Ectodermal cell (in vitro differentiated cells): Measurements from ENCODE around the gene TNK1.

Experiments
- H3K27ac ChIP-seq: 2 replicates; pipeline ENCODE4 v1.7.0; 2013; ENCODE audit warnings: mild to moderate bottlenecking, low read depth, low read length; ENCODE audit not compliant: insufficient read depth, poor library complexity, severe bottlenecking
- H3K27me3 ChIP-seq: 2 replicates; pipeline ENCODE4 v1.7.0; 2013; ENCODE audit warnings: mild to moderate bottlenecking, low read length; ENCODE audit not compliant: insufficient read depth, control insufficient read depth, poor library complexity, severe bottlenecking
- H3K36me3 ChIP-seq: one replicate; pipeline ENCODE4 v1.7.0; 2013; ENCODE audit warnings: low read length; ENCODE audit not compliant: control insufficient read depth, insufficient read depth
- H3K4me1 ChIP-seq: one replicate; pipeline ENCODE4 v1.7.0; 2013; ENCODE audit warnings: low read length; ENCODE audit not compliant: control insufficient read depth, insufficient read depth
- H3K4me3 ChIP-seq: 2 replicates; pipeline ENCODE4 v1.7.0; 2013; ENCODE audit warnings: low read depth, low read length, control low read depth; ENCODE audit not compliant: insufficient read depth
- H3K9me3 ChIP-seq: 2 replicates; pipeline ENCODE4 v1.7.0; 2013; ENCODE audit warnings: mild to moderate bottlenecking, low read length, moderate library complexity; ENCODE audit not compliant: control insufficient read depth
- WGBS, 2 experiments: methylation state at CpG; one replicate each; pipeline ENCODE4 v1.1.7; 2013; ENCODE audit warnings: missing lambda C conversion rate in 2 of 2; 5-methylcytosine and 5-hydroxymethylcytosine counted together

Gene TNK1

DNA sequence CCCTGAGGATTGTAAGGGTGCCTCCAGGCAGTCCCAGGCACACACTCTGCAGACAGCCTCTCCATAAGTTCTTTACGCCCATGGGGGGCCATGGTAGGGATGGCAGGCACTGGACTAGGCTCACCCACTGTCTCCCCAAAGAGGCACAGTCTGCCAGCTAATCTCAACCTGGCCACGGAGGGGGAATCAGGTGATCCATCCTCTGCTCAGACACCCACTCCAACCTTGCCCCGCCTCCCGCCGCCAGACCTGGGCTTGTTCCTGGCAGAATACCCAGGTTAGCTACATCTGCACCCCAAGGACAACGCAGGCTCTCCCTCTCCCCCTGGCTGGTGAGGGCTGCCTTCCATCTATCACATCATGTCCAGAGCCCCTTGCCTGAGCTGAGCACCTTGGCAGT is 28.0 kb downstream of the TNK1 start:
- Histone ChIP-seq H3K4me3 (no peak overlapping the region), H3K9me3 (no peaks in the 10 kb centered on the region), H3K4me1 (peaks cover 22% of the 10 kb centered on the region), H3K27me3 (no peaks in the 10 kb centered on the region), H3K36me3 (peaks cover 24% of the 10 kb centered on the region), H3K27ac (no peak overlapping the region)
- 93 to 94% methylated on average over 6 of the region's 6 CpGs for WGBS, 2 experiments

DNA sequence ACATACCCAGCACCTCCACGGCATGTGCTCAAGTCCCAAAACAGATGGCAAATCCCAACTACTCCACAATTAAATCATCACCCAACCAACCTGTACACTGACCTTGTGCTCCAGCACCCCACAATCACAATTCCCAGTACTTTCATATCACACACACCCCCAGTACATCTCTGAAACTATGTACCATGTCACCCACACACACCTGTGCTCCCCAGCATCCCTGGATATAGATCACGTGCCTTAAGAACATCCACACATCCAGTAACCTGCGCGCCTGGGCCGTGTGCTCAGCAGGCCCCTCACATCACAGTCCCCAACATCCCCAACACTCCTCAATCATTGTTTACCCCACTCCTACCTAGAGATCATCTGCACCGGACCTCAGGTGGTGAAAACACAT is 28.8 kb downstream of the TNK1 start:
- H3K27ac ChIP-seq, result no peak overlapping the region
- H3K4me1 ChIP-seq, result peaks cover 22% of the 10 kb centered on the region
- peaks cover 25% of the 10 kb centered on the region for H3K36me3 ChIP-seq
- 95 to 97% methylated on average over 6 of the region's 6 CpGs for WGBS, 2 experiments
- no peaks in the 10 kb centered on the region for H3K27me3 ChIP-seq
- H3K4me3 ChIP-seq, result no peak overlapping the region
- no peaks in the 10 kb centered on the region for H3K9me3 ChIP-seq

DNA sequence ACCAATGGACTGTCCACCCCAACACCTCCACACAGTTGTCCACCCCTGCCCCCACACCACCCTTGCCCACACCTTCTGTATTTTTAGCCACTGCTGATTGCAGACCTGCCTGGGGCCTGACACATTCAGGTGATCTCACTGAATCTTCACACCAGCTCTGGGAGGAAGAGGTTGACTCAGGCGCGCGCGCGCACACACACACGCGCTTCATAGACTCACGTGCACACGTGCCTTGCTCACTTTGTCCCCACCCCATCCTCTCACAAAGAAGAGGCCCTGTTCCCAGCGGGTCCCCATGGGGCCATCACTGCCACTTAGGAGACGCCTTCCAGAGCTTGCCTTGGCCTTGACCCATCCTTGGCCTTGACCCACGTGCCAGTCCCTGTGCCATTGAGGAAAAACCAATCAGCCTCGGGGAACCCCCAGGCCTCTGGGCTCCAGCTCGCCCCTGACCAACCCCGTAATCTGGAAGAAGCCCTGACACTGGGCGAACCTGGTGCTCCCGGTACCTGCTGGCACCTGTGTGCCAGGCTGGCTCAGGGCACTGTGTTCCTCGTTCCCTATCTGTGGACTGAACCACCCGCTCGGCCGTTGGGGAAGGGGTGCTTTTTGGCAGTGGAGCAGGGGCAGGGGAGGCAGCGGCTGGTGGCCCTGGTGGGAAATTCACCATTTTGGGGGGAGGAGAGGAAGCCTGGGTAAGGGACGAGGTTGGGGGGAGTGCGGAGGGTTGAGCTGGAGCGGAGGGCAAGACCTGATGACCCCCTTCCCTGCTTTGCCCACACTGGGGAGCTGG is 29.9 kb downstream of the TNK1 start:
- H3K27me3 ChIP-seq, result no peaks in the 10 kb centered on the region
- peaks cover 22% of the 10 kb centered on the region for H3K4me1 ChIP-seq
- no peaks in the 10 kb centered on the region for H3K9me3 ChIP-seq
- WGBS, 2 experiments, result 95 to 96% methylated on average over 25 of the region's 25 CpGs
- no peak overlapping the region for H3K27ac ChIP-seq
- no peak overlapping the region for H3K4me3 ChIP-seq
- peaks cover 36% of the 10 kb centered on the region for H3K36me3 ChIP-seq

DNA sequence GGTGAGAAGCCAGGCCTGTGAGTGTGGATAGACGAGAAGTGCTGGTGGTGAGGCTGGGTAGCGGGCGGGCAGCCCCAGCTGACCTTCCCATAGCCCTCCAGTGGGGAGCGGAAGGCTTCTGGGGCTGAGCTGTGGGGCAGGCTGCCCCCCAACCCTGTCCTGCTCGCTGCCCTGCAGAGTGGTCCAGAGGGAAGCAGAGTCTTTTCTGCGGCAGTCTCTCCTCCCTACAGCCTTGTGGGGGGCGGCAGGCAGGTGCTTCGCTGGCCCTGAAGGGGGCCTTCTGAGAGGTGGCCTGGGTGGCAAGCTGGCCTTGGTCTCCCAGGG is 30.5 kb downstream of the TNK1 start:
- H3K9me3 ChIP-seq, result no peaks in the 10 kb centered on the region
- H3K4me3 ChIP-seq, result no peak overlapping the region
- peaks cover 19% of the 10 kb centered on the region for H3K4me1 ChIP-seq
- H3K36me3 ChIP-seq, result peaks cover 37% of the 10 kb centered on the region
- H3K27me3 ChIP-seq, result no peaks in the 10 kb centered on the region
- no peak overlapping the region for H3K27ac ChIP-seq
- 89 to 93% methylated on average over 8 of the region's 8 CpGs for WGBS, 2 experiments

DNA sequence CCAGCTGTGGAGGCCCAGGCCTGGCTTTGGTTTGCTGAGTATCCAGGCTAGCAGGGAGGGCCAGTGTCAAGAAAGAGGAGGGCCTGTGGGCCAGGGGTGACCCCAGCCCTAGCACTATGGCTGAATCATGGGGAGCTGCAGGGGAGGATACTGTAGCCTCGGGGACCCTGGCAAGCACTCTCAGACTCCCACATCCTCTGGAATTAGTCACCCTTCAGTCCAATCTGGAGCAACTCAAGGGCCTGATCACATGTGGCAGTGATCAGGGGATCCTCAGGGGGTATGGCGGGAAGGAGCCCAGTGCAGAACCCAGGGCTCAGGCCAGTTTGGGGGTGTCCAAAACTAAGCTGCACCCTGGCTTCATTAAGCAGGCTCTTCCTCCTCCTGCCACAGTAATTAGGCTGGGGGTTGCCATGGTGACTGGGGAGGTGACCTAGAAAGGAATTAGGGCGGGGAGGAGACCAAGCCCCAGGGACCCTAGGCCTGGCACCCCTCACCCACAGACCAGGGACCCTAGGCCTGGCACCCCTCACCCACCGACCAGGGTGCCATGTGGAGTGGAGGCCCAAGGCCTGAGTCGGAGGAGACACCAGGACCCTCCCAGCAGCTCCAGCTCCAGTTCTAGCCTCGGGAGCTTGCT is 32.6 kb downstream of the TNK1 start:
- 89 to 94% methylated on average over 6 of the region's 6 CpGs for WGBS, 2 experiments
- H3K36me3 ChIP-seq, result peaks cover 36% of the 10 kb centered on the region

DNA sequence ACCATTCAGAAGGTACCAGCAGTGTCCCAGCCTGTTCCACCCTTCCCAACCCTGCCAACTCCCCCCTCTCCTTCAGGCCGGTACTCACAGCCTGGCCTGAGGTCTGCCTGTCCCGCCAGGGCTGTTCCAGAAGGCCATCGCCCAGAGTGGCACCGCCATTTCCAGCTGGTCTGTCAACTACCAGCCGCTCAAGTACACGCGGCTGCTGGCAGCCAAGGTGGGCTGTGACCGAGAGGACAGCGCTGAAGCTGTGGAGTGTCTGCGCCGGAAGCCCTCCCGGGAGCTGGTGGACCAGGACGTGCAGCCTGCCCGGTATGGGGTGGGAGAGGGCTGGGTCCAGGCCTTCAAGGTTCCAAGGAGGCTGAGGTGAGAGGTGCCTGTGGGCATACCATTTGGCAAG is 33.9 kb downstream of the TNK1 start:
- WGBS, 2 experiments, result 88% methylated on average over 14 of the region's 14 CpGs
- Histone ChIP-seq H3K4me3 (no peak overlapping the region), H3K4me1 (peaks cover 28% of the 10 kb centered on the region), H3K27me3 (no peaks in the 10 kb centered on the region), H3K27ac (no peak overlapping the region), H3K9me3 (no peaks in the 10 kb centered on the region), H3K36me3 (peaks cover 23% of the 10 kb centered on the region)

More for the DNA sequence above, 32.6 kb downstream of the TNK1 start:
- Histone ChIP-seq H3K4me1 (peaks cover 15% of the 10 kb centered on the region), H3K27ac (no peak overlapping the region), H3K4me3 (no peak overlapping the region), H3K27me3 (no peaks in the 10 kb centered on the region), H3K9me3 (no peaks in the 10 kb centered on the region)

DNA sequence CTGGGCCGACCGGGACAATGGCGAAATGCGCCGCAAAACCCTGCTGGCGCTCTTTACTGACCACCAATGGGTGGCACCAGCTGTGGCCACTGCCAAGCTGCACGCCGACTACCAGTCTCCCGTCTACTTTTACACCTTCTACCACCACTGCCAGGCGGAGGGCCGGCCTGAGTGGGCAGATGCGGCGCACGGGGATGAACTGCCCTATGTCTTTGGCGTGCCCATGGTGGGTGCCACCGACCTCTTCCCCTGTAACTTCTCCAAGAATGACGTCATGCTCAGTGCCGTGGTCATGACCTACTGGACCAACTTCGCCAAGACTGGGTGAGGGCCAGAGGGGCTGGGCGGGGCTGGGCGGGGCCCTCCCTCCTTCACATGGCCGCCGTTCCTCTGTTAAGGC is 34.9 kb downstream of the TNK1 start:
- Histone ChIP-seq H3K27ac (no peak overlapping the region), H3K27me3 (no peaks in the 10 kb centered on the region), H3K4me1 (peaks cover 37% of the 10 kb centered on the region), H3K4me3 (no peak overlapping the region), H3K9me3 (no peaks in the 10 kb centered on the region), H3K36me3 (peaks cover 13% of the 10 kb centered on the region)
- WGBS, 2 experiments, result 95% methylated on average over 23 of the region's 23 CpGs

DNA sequence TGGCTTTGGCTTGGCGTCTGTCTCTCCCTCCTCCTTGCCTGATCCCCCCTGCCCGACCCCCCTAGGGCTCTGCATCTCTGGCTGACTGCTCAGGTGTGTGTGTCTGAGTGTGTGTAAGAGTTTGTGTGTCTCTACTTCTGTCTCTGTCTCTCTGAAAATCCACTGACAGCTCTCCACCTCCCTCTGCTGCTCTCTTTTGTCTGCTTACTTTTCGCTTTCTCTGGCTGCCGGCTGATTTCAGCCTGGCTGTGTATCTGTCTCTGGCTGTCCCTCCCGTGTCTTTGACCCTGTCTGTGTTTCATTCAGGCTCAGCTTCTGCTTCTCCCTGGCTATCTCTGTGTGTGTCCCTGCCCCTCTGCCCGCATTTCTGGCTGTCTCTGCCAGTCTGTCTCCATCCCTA is 35.4 kb downstream of the TNK1 start:
- H3K27me3 ChIP-seq, result no peaks in the 10 kb centered on the region
- H3K9me3 ChIP-seq, result no peaks in the 10 kb centered on the region
- no peak overlapping the region for H3K4me3 ChIP-seq
- no peak overlapping the region for H3K27ac ChIP-seq
- 85% methylated on average over 5 to 6 of the region's 6 CpGs for WGBS, 2 experiments
- peaks cover 12% of the 10 kb centered on the region for H3K36me3 ChIP-seq
- H3K4me1 ChIP-seq, result peaks cover 40% of the 10 kb centered on the region

DNA sequence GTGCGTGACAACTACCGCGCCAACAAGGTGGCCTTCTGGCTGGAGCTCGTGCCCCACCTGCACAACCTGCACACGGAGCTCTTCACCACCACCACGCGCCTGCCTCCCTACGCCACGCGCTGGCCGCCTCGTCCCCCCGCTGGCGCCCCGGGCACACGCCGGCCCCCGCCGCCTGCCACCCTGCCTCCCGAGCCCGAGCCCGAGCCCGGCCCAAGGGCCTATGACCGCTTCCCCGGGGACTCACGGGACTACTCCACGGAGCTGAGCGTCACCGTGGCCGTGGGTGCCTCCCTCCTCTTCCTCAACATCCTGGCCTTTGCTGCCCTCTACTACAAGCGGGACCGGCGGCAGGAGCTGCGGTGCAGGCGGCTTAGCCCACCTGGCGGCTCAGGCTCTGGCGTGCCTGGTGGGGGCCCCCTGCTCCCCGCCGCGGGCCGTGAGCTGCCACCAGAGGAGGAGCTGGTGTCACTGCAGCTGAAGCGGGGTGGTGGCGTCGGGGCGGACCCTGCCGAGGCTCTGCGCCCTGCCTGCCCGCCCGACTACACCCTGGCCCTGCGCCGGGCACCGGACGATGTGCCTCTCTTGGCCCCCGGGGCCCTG is 36.3 kb downstream of the TNK1 start:
- Histone ChIP-seq H3K27me3 (no peaks in the 10 kb centered on the region), H3K4me3 (no peak overlapping the region), H3K9me3 (no peaks in the 10 kb centered on the region), H3K27ac (no peak overlapping the region), H3K36me3 (peaks cover 12% of the 10 kb centered on the region), H3K4me1 (peaks cover 40% of the 10 kb centered on the region)
- WGBS, 2 experiments, result 94% methylated on average over 54 of the region's 54 CpGs

DNA sequence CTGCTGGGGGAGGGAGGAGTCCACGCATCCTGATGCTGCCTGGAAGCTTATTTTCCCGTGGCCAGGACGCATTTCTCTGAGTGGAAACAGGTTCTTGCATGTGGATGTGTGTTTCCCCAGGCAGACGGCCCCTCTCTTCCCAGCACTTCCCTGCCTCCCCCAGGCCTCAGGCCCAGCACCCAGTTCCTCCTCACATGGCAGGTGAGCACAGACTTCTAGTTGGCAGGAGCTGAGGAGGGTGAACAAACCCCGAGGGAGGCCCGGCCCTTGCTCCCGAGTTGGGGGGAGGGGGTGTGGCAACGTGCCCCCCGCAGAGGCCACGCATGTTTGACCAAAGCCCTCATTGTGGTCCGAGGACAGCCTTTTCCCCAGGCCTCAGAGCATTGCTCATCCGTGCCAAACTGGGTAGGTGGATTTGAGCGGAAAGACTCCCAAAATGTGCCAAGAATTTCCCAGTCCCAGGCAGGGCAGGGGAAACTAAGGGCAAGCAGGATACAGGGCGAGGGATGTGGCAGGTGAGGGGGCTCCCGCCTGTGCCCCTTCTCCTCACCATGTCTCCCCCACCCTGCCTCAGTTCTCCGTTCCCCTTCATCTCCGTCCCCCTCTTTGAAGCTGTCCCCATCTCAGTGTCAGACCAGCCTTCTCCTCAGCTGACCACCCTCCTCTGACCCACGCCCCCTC is 37.7 kb downstream of the TNK1 start:
- peaks cover 31% of the 10 kb centered on the region for H3K4me1 ChIP-seq
- peak overlapping the region; percentile 8 for H3K27ac ChIP-seq
- 73 to 76% methylated on average over 18 of the region's 18 CpGs for WGBS, 2 experiments
- H3K36me3 ChIP-seq, result peaks cover 12% of the 10 kb centered on the region
- H3K27me3 ChIP-seq, result no peaks in the 10 kb centered on the region
- H3K9me3 ChIP-seq, result no peaks in the 10 kb centered on the region
- no peak overlapping the region for H3K4me3 ChIP-seq
